Measurements from ENCODE around the gene NOS1AP.

- no peak for TF ChIP-seq CTCF (IDR thresholded peaks at IDR 0.05)
- no peak for TF ChIP-seq POLR2A (IDR thresholded peaks at IDR 0.05)
Observed at GRCh38 chr1:162033428-162033827, 36.1 kb upstream of the NOS1AP start.

Measured in lower leg skin (tissue), 3 donors.